ENCODE data around the gene RHBDD1.

Gene RHBDD1

DNA sequence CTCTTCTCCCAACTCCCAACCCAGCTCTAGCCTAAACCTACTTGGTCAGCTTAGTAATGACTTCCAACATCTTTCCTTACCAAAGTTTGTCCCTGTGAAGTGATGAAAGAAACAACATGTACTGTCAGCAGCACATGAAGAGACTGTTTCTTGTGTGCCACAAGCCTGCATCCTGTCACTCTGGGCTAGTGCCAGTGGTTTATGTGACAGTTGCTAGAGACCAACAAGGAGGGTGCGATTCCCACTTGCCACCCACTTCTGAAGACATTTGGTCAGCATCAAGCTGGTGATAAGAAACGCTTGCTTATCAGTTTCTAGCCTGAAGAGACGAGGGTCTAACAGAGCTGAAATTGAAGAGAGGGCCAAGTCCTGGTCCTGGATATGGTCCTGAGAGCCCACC, 195.5 kb downstream of the RHBDD1 start:
- DNase-seq (ENCODE audit: low spot score) = no peak

DNA sequence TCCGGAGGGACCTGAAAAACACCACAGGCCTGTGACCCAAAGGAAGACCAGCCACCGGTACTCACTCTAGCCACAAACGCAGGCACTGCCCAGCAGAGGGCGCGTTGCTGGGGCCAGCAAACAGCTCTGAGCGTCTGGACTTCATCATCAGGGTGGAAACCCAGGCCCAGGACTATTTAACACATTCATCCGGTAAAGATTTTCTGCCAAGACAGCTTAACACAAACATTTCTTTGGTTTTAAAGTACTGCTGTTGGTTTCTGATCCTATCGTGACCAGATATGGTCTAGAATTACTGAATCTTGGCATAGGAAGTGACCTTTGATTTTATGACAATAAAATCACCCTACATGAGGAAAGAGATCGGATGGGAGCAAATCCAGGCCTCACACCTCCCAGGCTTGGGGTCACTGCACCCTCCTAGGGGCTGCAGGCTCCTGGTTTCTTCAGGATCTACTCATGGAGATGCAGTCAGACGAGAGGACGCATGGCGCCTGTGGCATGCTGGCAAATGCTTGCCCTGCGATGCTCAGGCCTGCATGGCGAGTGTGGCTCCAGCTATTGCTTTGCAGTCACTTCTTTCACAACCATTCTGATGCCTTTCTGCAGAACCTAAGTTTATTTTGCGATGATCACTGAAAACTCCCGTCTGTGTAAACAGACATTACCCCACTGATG, 197.8 kb downstream of the RHBDD1 start:
- DNase-seq (ENCODE audit: low spot score) = peak; percentile 86

DNA sequence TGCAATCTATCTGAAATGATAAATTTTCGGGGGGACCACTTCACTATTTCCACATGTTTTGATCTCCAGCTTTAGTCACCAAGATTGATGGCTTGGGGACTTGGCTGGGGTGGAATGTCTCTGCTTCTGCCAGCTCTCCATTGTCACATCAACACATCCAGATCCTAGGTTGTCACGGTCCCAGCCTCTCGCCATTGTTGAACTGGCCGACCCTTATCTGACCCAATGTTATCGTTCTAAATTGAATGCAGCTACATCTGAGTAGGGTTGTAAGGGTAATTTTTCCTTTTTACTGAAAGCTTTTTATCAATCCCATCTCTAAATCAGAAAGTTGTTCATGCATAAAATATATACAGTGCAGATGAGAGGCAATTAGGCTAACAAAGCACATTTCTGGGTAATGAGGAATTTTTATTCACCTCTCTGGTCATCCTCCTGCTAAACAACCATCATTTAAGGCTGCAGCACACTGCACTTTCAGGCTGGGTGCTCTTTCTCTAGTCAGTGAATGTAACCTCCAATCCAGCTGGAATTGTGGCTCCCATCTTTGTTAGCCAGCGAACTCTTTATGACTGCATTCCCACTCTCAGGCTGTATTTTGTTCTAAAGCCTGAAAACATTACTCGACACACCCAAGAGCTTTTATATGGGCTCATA, 200.0 kb downstream of the RHBDD1 start:
- no peak for DNase-seq (ENCODE audit: low spot score)

DNA sequence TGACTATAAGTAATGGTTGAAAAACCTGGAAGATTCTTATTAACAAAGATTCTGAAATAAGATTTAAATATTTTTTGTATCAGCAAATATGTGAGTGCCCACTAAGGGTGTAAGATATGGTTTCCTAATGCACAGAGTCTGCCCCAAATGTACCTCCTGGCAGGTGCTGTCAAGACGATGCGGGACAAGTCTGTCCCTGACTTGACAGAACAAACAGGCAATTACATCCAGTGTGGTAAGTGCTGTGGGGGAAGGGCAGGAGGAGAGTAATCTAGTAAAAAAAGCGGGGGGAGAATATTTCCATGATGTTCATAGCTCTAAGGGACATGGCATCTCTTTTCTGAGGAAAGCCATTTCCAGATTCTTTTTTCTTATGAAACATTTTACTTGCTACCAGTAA, 200.7 kb downstream of the RHBDD1 start:
- no peak for DNase-seq (ENCODE audit: low spot score)

DNA sequence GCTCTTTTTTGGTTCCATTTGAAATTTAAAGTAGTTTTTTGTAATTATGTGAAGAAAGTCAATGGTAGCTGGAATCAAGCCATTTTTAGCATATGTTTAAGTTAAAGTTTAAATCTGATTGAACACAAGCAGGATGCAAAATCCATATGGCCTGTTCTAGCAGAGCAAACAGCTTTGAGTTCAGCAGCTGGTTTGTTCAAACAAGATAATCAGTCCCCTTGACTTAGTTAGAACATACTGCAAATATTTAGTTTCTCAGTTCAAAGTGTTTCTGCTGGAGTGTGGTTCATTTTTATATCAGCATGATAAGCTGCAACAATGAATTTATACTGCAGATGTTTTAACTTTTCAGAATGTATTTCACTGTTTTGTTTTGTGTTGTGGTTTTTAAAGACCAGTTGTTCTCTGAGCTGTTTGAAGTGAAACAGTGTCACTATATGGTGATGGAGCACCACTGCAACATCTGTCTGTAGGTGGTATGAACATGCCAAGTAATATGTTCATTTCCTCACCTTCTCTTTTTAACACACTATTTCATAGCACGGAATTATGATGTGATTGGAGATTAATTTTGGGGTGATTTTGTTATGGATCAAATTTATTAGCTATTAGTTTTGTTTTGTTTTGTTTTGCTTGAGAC, 202.8 kb downstream of the RHBDD1 start:
- no peak for DNase-seq (ENCODE audit: low spot score)

DNA sequence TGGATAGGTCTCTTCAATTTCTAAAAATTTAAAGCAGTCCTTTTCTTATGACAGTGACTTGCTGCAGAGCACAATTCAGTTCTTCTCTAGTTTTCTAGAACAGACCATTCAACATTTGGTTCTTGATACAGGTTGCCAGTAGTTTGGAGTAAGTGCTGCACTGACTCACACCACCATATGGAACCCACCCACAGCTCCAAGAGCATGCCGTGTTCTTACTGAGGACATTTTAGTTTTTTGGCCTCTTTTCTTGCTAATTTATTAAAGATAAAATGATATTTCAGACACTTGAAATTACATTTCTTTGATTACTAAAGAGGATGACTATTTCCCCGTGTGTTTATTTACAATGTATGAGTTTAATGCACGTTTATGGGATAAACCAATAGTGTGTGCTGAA, 208.1 kb downstream of the RHBDD1 start:
- no peak for DNase-seq (ENCODE audit: low spot score)

Small RNAs within 50 kb of the gene (small RNA-seq; reads per million reads assigned to genes)
- gene RF00554 = 0 reads per million in 2 experiments
